IPS-NIHi7 (cell line): ENCODE measurements around the gene MEF2C.
"Not testable (repeated sequence)": the region's sequence is repeated elsewhere in the genome, so short reads cannot be mapped to it uniquely, and the experiment has no call there.

Experiments used
- DNase-seq: peaks from one replicate; pipeline ENCODE4 v3.0.0; 2012; ENCODE audit warnings: mixed read lengths; ENCODE audit errors: extremely low spot score

MEF2C gene

DNA sequence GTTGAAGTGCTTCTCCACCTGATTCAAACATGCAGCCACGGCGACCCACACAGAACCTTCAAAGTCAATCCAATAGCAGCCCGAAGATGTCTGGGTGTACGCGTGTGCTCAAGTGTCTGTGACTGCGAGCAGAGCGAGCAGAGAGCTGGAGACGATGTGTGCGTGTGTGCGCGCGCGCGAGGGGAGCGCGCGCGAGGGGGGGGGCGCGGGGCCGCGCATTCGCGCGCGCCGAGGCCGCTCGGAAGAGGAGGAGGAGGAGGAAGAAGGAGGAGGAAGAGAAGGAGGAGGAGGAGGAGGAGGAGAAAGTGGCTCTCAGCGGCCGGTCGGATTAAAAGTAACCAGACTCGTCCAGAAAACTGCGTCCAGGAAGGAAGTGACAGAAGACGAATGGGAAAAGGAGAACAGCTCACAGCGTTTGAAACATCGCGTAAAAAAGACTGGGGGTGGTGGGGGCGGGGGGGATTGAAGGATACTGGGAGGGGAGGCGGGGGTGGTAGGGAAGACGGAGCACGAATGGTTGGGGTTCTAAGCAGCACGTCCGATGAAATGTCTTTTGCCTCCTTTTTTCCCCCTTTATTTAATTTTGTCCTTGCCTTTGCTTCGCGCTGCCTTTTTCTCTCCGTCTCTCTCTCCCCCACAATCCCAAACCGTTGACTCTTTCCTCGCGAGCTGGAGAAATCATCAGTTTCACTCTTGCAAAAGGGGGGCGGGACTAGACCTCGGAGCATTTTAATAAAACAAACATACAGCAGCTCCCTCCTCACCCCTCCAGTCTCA, at the start of gene MEF2C:
TSS of gene MEF2C (minus strand) at position 126 of the 777 bp plus-strand sequence. CDS start 59,396 bp downstream, outside the sequence.
- DNase-seq: peak; percentile 58

DNA sequence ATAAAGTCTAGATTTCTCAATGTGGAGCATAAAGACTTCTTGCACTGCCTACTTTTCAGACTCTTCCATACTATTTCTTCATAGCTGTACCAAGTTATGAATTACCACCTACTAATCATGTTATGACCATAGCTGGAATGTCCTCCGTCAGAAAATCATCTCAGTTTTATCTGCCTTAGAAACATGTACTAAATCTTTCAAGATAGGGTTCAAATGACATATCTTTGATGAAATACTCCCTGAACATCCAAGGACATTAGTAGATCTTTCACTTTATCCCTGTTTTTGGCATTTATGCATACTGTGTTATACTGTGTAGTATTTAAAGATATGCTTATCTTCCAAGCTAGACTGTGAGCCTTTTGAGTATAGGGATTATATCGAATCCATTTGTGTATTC, 49.6 kb upstream of the MEF2C start:
- DNase-seq: no peak

DNA sequence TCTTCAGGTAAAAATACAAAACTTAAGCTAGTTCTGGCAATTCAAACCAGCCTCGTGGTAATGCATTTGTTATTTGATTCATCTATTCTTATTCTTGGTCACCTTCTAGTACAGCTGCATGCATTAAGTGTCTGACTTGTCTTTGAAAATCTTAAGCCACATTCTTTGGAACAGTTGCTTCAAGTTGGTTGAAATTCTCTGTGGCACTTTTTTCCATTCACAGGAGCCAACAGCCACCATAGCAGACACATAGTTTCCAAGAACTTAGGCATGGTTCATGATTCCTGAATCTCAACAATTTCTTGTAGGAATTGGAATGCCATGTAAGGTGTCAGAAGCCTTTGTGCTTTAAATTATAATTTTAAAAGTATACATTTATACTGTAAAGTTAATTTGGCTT, 47.4 kb upstream of the MEF2C start:
- no peak for DNase-seq

DNA sequence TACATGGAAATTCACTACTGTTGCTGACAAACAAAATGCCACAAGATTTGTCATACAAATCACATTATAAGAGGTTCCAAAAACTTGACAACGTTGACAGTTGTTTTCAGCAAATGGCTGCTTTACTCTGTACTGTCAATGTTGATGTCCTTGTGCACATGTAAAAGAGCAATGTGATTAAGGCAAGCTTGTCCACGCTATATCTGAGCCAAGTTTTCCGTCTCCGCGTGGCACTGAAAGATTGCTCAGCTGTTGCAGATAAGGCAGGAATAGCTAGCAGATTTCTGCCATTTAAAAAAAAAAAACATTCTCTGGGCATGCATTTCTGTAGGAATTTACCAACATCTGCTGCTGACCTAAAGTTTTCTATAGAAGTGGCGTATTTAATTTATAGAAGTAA, 46.4 kb upstream of the MEF2C start:
- no peak for DNase-seq

DNA sequence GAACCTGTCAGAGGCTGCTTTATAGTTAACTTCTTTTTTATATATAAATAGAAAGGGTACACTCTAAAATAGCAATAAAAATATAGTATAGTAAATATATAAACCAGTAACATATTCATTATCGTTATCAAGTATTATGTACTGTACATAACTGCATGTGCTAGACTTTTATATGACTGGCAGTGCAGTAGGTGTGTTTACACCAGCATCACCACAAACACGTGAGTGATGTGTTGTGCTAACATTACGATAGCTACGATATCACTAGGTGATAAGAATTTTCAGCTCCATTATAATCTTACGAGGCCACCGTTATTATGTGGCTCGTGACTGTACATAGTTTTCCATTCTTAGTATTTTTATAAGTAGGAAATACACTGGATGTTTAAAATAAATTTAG, 43.8 kb upstream of the MEF2C start:
- DNase-seq: no peak

DNA sequence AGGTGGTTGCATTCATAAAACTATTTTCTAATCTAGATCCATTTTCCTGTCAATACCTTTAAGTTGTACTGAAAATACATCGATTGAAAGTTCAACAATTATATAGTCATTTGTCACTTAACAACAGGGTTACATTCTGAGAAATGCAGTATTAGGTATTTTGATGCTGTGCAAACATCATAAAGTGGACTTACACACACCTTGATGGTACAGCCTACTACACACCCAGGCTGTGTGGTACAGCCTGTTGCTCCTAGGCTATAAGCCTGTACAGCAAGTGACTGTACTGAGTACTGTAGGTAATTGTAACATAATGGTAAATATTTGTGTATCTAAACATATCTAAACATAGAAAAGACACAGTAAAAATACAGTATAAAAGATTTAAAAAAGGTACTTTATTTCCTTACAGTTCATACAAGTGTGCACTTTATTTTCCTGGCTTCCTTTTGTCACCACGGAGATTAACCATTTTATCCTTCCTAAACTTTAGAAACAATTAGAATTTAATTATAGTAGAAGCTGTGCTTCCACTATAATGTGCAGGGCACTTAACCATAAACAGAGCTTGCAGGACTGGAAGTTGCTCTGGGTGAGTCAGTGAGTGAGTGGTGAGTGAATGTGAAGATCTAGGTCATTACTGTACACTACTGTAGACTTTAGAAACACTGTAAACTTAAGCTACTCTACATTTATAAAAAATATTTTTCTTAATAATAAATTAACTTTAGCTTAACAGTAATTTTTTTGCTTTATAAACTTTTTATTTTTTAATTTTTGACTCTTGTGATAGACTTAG, 42.9 kb upstream of the MEF2C start:
- no peak for DNase-seq

DNA sequence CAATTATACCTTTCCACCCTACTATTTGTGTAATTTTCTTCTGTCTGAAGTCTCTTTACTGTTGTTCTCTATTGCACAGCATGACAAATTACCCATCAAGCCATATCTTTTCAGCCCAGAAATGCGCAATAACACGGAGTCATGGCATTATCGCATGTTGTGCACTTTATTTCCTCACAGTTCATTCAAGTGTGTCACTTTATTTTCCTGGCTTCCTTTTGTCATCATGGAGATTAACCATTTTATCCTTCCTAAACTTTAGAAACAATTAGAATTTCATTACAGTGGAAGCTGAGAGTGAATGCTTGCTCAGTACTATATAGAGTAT, 41.3 kb upstream of the MEF2C start:
- DNase-seq: no peak

DNA sequence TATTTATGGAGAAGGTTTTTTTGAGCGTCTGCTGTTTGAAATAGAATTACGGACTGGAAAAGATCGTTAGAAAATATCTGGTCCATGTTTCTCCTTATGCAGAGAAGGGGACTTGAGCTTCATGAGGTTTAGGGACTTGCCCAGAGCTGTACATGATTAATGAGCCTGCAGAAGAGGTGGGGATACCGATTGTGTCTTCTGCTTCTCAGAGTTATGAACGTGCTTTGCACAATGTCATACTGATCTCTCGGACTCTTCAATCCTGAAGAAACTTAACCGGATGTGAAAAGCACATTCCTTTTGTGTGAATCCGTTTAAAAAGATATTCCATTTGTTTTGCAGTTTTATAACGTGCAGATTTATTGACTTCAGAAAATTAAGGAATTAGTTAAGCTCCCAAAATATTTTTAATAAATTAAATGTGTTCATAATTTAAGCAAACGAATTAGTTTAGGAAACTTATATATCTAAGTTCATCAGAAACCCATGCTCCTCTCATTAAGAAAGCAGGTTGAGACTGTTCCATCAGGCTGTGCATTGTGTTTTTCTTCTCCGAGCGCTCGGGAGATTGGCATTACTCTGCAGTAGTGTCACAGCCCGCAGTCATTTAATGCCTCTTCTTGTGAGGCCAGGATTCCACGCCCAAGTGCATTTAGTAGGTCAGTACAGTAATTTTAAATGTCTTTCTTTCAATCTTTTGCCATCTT, 40.8 kb upstream of the MEF2C start:
- DNase-seq: no peak

DNA sequence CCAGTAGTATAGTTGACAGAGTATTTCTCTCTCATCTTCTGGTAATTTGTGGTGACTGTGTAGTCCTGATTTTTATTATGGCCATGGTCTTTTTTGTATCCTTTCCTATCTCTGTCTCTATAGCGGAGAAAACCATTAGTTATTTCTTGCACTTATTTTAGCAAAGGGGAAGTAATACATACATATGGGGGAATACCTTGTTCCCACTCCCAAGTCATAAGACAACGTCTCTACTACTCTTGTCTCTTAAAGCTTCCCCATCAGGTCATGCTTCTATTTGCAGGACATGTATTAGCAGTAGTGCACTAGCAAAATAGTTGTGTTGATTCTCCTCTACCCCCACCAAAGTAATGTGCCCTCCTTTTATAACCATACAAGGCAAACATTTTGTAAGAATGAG, 29.8 kb upstream of the MEF2C start:
- DNase-seq: not testable (repeated sequence)

DNA sequence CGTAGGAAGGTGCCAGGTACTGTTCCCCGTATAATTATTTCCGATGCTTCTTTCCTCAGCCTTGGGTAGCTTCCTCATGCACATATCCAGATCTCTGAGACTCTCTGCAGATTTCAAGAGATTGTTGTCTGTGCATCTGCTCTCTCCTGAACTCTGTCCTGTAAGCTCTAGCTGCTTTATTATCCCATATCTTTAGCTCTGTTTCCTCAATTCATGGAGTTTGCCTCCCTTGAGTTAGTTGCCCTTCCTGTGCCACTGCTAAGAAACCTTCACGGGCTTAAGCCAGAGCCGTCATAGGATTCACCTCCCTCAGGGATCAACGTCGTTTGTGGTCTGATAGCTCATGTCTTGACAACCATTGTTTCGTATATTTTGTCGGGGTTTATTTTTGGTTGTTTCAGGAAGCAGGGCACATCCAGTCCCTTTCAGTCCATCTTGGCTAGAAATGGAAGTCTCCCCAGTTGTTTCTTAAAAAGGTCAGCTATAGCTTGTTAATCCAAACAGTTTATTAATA, 28.1 kb upstream of the MEF2C start:
- DNase-seq: not testable (repeated sequence)

DNA sequence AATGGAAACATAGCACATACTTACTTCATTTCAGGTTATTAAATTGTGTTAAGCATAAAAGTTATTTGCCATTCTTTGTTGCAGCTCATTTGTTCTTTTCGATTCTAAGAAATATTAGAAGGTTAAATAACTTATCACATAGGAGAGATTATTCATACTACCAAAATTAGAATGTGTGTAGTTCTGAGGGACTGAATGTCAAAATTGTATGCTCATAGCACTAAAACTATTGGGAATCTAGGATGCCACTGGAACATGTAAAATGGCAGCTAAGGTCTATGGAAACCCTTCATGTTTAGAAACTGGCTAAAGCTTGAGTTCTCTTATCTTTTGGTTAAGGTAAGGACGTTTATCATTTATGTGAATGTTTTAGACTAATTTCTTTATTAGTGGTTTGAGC, 21.5 kb upstream of the MEF2C start:
- not testable (repeated sequence) for DNase-seq

DNA sequence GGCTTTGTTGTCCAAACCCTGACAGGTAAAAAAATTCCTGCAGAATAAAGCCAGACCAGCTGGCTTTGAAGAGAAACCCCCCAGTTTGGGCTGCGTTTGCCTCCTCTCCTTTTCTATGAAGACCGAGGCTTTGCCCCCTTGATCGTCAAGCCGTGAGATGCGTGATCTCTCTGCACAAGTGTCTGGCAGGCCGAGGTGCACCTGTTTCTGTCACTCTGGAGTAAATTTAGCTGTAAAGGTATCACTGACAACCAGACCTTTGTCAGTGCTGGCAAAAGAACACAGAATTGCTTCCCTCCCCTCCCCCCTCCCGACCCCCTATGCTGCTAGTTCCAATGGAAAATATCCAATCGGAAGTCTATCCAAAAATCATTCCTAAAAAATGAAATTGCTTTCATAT, 21.0 kb upstream of the MEF2C start:
- DNase-seq: not testable (repeated sequence)

DNA sequence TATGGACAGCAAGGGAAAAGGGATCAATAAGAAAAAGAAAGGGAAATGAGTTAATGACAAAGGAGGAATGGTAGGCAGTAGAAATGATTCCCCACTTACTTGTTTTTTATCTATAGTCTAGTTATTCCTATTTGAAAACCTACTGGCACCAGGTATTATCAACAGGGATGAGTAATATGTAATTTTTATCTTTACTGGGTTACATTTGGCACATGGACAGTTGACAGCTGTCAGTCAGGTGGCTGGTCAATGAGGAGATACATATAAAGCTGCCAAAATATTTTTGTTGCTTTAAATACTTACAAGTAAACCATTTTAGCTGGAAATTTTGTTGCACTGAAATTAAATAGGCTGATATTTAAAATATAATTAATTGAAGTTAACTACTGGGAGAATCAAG, 18.1 kb upstream of the MEF2C start:
- not testable (repeated sequence) for DNase-seq

DNA sequence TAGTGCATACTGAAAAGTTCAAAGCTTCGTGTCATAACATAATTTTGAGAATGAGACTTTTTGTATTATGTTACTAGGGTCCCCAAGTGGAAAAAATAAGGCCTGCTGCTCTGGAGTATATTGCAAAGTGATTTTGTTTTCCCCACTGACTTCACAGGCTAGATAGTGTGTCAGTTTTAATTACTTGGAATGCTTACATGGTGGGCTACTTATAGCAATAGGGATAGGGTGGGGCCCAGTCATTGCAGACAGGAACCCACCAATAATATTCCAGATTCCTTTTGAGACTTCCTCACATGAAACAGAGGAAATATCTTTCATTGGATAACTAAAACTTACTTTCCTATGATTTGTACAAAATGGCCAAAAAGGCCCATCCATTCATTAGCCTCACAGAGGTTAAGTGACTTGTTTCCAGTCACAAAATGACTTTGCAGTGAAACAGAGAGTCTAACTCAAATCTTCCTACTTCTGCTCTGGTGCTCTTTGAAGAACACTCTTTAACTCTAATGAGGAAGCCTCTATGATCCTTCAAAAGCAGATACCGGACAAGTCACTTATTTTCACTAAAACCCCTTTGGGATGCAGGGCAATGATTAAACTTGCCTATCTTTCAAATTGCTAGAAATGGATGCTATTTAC, 16.2 kb upstream of the MEF2C start:
- DNase-seq: no peak

DNA sequence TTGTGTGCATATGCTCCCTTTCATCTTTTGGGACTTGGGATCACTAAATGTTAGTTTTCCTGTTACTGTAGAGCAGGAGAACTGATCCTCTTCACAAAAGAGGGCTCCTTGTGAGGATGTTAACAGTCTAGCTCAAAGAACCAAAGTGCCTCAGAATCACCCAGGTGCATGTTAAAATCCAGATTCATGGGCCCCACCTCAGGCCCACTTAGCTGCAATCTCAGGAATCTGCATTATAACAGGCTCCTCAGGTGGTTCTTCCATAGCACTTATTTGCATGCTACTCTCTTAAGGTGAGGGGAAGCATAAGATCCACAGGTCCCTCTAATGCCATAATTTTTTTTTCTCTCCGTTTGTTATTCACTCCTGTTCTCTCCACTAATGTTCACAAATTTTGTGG, 14.8 kb upstream of the MEF2C start:
- DNase-seq: peak; percentile 31

DNA sequence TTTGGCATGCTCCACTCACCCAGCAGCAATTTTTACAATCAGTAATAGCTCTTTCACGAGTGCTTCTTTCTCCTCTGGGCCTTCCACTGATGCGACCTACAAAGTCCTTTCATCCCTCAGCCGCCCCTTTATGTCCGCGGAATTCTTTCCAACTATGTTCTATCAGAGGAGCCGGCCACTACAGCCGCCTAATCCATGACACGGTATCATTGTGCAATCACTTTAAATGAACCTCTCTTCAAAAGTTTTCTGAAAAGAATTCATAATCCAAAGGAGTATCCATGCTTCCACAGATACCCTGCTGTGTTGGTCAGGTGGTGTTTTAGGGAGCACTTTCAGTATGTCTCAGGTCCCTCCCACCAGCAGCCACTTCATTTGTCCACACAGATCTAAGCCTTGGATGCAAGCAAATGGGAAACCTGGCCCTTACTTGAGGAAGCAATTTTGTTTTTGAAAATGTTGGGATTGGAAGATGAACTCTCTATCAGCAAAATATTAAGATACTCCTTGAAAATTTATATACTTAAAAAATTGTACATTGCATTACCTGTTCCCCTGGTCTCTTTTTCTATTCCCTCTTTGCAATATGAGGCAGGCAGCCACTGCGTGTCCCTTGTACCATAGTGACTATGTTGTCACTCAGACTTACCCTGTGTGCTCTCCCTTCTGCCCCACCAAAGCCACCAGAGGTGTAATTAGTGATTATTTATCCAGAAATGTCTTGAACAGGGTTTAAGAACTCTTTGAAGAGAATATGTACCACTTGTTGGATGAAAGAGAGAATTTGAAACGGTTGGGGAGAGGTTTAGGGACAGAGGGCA, 12.9 kb upstream of the MEF2C start:
- no peak for DNase-seq

DNA sequence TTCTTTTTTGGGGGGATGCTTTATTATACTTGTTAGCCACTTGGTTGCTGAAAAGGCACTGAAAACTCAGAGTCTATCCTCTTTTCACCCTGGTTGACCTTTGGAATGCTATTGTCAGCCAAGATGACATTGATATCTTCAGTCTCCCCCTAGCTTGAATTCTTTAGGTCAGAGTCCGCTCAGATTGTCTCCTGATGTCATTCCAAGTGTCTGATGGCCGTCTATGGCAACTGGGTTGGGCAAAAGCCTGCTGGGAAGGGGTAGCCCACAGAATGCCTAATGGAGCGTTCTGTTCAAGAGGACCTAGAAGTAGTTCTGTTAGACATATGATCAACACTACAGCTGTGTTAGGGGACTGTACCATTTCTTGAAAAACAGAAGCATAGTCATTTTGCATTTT, 9.7 kb upstream of the MEF2C start:
- no peak for DNase-seq

DNA sequence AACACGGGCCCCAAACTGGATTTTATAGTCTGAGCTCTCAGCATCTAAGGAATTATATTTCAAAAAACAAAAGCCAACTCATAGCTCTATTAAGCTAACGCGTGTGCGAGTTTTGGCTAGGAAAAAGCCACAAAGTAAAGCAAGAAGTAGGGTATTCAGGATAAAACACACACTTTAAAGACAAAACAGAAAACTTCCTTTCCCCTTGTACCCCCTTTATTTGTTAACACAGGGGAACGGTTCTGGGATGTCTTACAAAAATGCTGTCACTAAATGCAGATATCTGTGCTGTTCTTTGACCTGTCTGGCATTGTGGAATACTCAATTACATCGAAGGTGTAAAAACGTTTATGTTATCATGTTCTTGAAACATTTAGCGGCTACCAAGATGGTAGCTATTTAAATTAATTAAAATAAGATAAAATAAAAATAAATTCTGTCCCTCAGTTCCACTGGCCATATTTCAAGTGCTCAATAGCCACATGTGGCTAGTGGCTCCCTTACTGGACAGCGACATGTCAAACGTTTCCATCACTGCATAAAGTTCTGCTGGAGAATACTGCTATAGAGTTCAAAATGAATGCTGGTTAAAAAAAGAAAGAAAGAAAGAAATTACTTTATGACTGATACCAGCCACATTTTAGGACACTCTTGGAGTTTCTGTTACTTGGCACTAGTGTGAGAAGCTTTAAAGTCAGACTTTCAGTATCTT, 7.2 kb upstream of the MEF2C start:
- no peak for DNase-seq

DNA sequence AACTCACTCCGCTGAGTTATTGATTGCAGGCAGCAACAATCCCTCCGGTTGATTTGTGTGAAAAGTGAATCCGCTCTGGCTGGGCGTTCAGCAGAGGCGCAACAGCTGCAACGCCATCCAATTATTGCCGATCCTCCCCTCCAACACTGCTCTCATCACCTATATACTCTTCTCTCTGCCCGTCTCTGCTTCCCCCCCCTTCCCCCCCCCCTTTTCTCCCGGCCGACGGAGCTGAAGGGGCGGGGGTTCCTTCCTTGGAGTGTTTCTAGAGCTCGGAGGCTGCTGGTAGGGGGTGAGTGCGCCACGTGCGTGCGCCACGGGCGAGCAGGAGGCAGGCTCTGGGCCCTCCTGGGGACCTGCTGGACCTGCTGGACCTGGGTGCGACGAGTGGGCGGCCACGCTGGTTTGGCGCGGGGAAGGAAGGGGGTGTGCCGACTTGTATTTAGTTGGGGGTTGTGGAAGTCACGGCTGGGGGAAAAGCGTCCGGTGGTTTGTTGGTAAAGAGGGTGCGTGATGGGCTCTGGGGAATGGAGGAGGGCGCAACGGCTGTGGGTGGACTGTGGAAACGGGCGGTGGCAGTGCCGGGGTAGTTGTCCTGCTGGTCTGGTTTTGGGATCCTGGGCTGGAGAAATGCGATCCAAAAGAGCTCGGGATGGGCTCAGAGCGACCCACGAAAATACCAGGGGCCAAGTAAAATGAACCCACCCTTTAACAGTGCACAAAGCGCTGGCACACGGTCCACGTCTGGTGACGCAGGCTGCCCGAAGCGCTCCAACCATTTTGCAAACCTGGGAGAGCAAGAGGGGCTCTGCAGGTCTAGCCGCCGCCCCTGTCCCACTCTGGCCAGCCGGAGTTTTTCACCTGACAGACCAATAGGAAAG, 6.4 kb upstream of the MEF2C start:
- peak; percentile 35 for DNase-seq

DNA sequence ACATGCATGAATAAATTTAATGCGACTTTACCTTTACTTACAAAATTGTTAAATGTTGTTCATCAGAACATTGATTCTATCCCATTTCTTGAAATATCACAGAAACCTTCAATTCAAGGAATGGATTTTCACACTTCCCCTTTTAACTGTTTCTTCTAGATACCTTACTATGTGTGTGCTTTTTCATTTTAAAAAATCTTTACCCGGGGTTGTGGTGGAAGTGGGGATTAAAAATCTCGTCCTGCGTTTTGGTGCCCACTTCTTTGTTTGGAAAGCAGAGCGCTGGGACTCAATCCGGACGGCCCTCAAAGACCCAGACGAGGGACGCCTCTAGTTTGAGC, 5.8 kb upstream of the MEF2C start:
- no peak for DNase-seq
